GM18526 (cell line): ENCODE measurements around the gene CCDC54.

Experiments
- POLR2A ChIP-seq: IDR thresholded peaks from 3 replicates; pipeline ENCODE4 v1.6.1; 2011; ENCODE audit not compliant: insufficient read length; ENCODE audit errors: extremely low read depth

CCDC54 gene

GRCh38 chr3:107384428-107384827, 7.2 kb downstream of the CCDC54 start:
- TF ChIP-seq POLR2A, result no peak

GRCh38 chr3:107384907-107385306, 7.7 kb downstream of the CCDC54 start:
- no peak for TF ChIP-seq POLR2A

DNA sequence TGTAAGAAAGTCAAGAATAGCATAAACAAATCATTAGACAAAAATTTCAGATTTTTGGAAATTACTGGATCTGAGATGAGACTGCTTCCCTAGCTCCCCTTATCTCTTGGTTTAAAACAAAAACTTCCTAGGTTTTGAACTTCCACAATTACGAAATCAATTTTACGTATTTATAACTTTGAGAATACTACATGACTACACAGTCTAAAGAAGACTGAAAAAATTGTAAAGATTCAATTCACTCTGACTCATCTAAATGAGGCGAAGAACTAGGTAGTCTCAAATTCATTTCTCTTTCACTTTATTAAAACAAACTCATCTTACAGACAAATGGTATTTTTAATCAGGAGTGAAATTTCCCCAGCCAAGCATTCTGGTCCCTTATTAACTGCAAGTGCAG, 10.3 kb downstream of the CCDC54 start:
- no peak for TF ChIP-seq POLR2A

- TF ChIP-seq POLR2A, result no peak
Measured at GRCh38 chr3:107392549-107393165, 15.4 kb downstream of the CCDC54 start.

- TF ChIP-seq POLR2A, result no peak
Measured at GRCh38 chr3:107394502-107394901, 17.3 kb downstream of the CCDC54 start.

DNA sequence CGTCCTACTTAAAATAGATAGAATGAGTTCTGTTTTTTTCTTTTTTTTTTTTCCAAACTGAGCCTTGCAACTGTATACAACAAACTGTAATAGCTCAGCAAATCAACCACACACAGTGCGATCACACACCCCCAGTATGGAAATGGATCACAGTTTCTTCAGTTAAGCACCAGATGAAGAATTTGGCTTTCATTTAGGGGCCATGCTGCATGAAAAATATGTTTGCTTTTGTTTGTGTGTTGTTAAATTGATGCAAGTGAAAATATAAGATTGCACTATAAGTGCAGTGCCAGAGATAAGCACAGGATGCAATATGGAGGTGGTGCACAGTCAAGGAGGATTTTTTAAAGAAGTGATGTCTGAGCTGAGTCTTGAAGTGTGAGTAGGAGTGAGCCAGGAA, 17.8 kb downstream of the CCDC54 start:
- no peak for TF ChIP-seq POLR2A

DNA sequence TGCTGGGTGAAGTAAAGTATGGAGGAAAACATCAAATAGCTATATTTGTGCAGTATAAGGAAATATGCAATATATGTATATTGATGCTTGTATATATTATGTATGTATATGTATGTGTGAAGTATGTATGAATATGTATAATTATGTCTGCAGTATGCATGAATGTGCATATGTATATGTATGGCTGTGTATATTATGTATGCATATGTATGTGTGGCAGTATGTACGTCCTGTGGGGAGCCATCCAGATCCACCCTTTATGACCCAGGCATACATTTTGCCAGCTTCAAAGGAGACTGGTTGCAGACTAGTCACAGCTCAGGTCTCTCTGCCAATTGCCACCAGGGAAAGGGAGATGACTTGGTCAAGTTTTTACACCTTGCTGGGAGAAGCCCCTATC, 24.1 kb downstream of the CCDC54 start:
- no peak for TF ChIP-seq POLR2A

DNA sequence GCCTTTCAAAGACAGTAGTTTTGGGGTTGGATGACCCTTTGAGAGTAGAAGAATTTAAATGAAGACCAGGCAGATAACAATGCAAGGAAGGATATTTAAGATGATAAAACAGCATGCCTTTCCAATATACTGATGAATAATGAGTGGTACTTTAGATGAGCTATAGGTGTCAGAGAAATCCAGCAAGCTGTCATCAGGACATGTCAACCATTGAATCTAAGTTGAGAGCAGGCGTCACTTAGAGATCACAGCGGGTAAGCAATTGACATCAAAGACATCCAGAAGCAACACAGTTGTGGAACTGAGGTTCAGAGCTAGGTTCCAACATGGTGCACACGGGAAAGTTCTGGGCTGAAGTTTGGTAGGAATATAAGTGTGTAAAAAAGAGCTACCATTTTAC, 25.0 kb downstream of the CCDC54 start:
- TF ChIP-seq POLR2A, result no peak

DNA sequence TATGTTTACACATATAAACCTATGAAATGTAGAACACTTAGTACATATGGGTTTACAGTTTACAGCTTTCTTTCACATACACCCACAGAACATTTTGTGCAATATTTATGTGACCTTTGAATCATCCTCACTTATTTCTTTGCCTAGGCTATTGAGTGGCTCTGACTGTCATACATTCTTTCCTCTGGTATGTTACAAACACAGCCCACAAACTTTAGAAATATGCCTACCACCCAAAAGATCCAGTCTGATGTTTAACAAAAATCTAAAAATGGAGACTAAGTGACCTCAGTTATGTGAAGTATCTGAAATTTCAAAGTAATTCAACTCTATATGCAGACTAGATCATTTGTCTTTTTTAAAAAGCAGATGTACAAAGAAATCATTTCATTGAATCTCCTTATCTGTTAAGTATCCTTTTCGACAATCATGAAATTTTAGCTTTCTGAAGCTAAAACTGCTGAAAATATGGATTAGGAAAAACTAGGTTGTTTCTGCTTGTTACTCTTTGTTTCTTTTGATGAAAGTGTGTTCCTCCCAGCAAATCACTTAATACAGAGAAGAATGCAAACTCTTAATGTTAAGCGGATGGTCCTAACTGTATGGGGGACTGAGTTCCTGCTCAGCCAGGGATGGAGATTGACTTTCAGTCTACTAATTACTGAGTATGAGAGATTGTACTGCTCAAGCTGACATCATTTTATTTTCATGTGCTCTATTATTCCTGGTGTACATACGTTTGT, 27.7 kb downstream of the CCDC54 start:
- no peak for TF ChIP-seq POLR2A

DNA sequence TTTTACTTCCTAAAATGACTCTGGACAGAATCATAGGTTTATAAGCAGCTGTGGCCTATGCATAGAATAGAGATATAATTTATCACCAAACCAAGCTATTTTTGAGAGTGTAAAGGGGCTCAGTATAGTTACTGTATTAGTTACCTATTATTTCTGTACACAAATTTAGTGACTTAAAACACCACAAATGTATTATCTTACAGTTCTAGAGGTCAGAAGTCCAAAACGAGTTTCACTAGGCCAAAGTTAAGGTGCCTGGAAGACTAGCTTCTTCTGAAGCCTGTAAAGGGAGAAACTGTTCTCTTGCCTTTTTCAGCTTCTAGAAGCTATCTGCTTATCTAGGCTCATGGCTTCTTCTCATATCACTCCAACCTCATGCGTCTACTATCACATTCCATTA, 30.1 kb downstream of the CCDC54 start:
- no peak for TF ChIP-seq POLR2A

GRCh38 chr3:107408513-107408912, 31.3 kb downstream of the CCDC54 start:
- no peak for TF ChIP-seq POLR2A

GRCh38 chr3:107409365-107409764, 32.1 kb downstream of the CCDC54 start:
- no peak for TF ChIP-seq POLR2A

DNA sequence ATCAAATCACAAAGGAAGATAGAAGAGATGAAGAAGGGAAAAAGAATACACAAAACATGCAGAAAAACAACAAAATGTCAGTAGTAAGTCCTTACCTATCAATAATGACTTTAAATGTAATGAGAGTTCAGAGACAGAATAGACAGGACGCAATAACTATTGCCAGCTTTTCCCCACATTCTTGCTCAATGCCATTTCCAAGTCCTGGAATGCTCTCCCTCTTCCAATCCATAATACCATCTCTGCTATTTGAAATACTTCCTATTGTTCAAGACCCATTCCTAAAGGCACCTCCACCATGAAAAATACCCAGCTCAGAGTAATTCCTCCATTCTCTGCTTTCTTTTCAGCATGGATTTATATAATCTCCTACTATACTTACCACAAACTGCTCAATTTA, 33.4 kb downstream of the CCDC54 start:
- no peak for TF ChIP-seq POLR2A

GRCh38 chr3:107411056-107411455, 33.8 kb downstream of the CCDC54 start:
- TF ChIP-seq POLR2A, result no peak

DNA sequence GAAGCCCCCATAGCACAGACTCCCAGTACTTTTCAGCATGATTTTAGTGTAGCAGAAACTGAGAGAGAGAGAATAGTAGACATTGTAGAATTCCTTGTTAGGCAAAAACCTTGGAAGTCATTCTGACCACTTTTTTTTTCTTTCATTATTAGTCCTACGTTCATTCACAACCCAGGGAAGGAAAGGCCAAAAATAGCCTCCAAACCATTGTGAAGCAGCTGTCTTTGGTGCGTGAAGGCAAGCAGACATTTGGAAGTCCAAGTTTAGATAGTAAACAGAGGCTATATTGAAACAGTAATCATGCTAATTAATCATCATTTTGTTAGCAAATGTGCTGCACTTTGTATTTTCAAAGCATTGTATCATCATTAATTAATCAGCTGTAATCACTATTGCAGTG, 34.5 kb downstream of the CCDC54 start:
- no peak for TF ChIP-seq POLR2A

- TF ChIP-seq POLR2A, result no peak
Measured at GRCh38 chr3:107412376-107412775, 35.1 kb downstream of the CCDC54 start.

- TF ChIP-seq POLR2A, result no peak
Measured at GRCh38 chr3:107413264-107413663, 36.0 kb downstream of the CCDC54 start.
